ENCODE measurements around the gene WDR87. TPM values are rescaled to one million over a fixed set of nuclear protein-coding genes. Genes with fewer than 3 reads are reported as not detected.
"Not testable (repeated sequence)": the region's sequence is repeated elsewhere in the genome, so short reads cannot be mapped to it uniquely, and the experiment has no call there.

WDR87 gene
- total RNA-seq, 1 donor from 2014 or later: not detected

DNA sequence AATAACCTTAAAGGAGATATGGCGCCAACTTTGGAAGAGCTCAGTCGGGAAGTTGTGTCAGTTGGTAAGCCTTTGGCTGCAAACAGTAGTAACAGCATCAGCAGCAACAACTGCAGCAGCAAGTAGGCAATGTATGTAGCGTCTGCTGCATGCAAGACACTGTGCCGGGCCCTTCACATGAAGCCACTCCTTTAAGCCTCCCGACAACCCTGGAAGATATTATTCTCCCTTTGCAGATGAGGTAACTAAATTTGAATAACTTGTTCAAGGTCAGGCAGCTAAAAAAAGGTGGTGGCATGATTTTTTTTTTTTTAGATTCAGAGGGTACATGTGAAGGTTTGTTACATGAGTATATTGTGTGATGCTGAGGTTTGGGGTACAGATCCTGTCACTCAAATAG lies 20.3 kb upstream of the WDR87 start:
- no peak for DNase-seq
- peaks cover 3% of the 10 kb centered on the region for H3K27me3 Mint-ChIP-seq (ENCODE audit: unreplicated experiment)
- H3K4me3 Mint-ChIP-seq (ENCODE audit: unreplicated experiment): no peak overlapping the region
- TF ChIP-seq, protein P1, sequence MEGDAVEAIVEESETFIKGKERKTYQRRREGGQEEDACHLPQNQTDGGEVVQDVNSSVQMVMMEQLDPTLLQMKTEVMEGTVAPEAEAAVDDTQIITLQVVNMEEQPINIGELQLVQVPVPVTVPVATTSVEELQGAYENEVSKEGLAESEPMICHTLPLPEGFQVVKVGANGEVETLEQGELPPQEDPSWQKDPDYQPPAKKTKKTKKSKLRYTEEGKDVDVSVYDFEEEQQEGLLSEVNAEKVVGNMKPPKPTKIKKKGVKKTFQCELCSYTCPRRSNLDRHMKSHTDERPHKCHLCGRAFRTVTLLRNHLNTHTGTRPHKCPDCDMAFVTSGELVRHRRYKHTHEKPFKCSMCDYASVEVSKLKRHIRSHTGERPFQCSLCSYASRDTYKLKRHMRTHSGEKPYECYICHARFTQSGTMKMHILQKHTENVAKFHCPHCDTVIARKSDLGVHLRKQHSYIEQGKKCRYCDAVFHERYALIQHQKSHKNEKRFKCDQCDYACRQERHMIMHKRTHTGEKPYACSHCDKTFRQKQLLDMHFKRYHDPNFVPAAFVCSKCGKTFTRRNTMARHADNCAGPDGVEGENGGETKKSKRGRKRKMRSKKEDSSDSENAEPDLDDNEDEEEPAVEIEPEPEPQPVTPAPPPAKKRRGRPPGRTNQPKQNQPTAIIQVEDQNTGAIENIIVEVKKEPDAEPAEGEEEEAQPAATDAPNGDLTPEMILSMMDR (IDR thresholded peaks at IDR 0.05; ENCODE audit: partially characterized antibody, unreplicated experiment): no peak
- no peaks in the 10 kb centered on the region for H3K36me3 Mint-ChIP-seq (ENCODE audit: unreplicated experiment)
- no peak overlapping the region for H3K27ac Mint-ChIP-seq (ENCODE audit: unreplicated experiment)
- peaks cover 3% of the 10 kb centered on the region for H3K9me3 Mint-ChIP-seq (ENCODE audit: unreplicated experiment)
- H3K4me1 Mint-ChIP-seq (ENCODE audit: low read depth, unreplicated experiment): peaks cover 20% of the 10 kb centered on the region

DNA sequence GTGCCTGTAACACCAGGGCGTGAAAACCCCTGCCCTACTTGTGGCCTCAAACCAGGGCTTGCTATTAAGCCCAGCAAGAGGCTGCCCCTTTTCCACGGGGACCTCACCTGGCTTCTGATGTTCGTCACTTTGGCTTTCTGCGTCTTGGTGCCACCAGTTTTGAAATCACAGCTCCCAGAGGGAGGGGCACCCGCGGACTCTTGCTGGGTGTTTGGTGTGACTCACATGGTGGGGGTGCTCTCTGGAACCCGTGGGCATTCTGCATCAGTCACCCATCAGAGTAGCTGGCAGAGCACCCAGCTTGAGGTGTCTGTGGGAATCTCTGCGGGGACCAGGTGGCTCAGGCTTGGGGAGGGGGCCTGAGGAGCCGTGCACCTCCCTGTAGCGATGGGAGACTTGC lies 19.9 kb upstream of the WDR87 start:
- peaks cover 3% of the 10 kb centered on the region for H3K9me3 Mint-ChIP-seq (ENCODE audit: unreplicated experiment)
- H3K27me3 Mint-ChIP-seq (ENCODE audit: unreplicated experiment): peaks cover 3% of the 10 kb centered on the region
- H3K27ac Mint-ChIP-seq (ENCODE audit: unreplicated experiment): no peak overlapping the region
- TF ChIP-seq, protein P1 (IDR thresholded peaks at IDR 0.05; ENCODE audit: partially characterized antibody, unreplicated experiment): no peak
- no peak overlapping the region for H3K4me3 Mint-ChIP-seq (ENCODE audit: unreplicated experiment)
- DNase-seq: no peak
- no peaks in the 10 kb centered on the region for H3K36me3 Mint-ChIP-seq (ENCODE audit: unreplicated experiment)
- peaks cover 20% of the 10 kb centered on the region for H3K4me1 Mint-ChIP-seq (ENCODE audit: low read depth, unreplicated experiment)

DNA sequence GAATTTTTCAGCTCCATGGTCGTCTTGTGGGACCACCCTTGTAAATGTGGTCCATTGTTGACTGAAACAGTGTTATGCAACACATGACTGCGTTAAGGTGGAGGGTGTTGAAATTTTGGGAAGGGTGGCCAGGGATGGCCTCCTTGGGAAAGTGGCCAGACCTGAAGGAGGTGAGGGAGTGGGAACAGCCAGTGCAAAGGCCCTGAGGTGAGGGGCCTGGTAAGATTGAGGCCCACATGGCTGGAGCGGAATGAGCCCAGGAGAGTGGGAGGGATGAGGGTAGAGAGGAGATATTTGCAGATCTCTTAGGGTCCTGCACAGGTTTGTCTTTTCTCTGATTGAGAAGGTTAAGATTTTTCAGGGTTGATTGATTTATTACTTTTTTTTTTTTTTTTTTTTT lies 18.8 kb upstream of the WDR87 start:
- DNase-seq: no peak
- H3K27ac Mint-ChIP-seq (ENCODE audit: unreplicated experiment): peak overlapping the region; percentile 16
- H3K4me3 Mint-ChIP-seq (ENCODE audit: unreplicated experiment): no peak overlapping the region
- peaks cover 3% of the 10 kb centered on the region for H3K27me3 Mint-ChIP-seq (ENCODE audit: unreplicated experiment)
- peaks cover 3% of the 10 kb centered on the region for H3K9me3 Mint-ChIP-seq (ENCODE audit: unreplicated experiment)
- TF ChIP-seq, protein P1 (IDR thresholded peaks at IDR 0.05; ENCODE audit: partially characterized antibody, unreplicated experiment): no peak
- H3K36me3 Mint-ChIP-seq (ENCODE audit: unreplicated experiment): no peaks in the 10 kb centered on the region
- H3K4me1 Mint-ChIP-seq (ENCODE audit: low read depth, unreplicated experiment): peaks cover 21% of the 10 kb centered on the region

DNA sequence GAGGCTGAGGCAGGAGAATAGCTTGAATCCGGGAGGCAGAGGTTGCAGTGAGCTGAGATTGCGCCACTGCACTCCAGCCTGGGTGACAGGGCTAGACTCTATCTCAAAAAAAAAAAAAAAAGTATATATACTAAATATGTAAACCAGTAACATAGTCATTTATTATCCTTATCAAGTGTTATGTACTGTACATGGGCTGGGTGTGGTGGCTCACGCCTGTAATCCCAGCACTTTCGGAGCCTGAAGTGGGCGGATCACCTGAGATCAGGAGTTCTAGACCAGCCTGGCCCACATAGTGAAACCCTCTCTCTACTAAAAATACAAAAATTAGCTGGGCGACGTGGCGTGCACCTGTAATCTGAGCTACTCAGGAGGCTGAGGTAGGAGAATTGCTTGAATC lies 18.2 kb upstream of the WDR87 start:
- H3K36me3 Mint-ChIP-seq (ENCODE audit: unreplicated experiment); H3K27me3 Mint-ChIP-seq (ENCODE audit: unreplicated experiment); H3K27ac Mint-ChIP-seq (ENCODE audit: unreplicated experiment); DNase-seq; H3K4me3 Mint-ChIP-seq (ENCODE audit: unreplicated experiment); H3K9me3 Mint-ChIP-seq (ENCODE audit: unreplicated experiment): not testable (repeated sequence)
- H3K4me1 Mint-ChIP-seq (ENCODE audit: low read depth, unreplicated experiment): peaks cover 19% of the 10 kb centered on the region

DNA sequence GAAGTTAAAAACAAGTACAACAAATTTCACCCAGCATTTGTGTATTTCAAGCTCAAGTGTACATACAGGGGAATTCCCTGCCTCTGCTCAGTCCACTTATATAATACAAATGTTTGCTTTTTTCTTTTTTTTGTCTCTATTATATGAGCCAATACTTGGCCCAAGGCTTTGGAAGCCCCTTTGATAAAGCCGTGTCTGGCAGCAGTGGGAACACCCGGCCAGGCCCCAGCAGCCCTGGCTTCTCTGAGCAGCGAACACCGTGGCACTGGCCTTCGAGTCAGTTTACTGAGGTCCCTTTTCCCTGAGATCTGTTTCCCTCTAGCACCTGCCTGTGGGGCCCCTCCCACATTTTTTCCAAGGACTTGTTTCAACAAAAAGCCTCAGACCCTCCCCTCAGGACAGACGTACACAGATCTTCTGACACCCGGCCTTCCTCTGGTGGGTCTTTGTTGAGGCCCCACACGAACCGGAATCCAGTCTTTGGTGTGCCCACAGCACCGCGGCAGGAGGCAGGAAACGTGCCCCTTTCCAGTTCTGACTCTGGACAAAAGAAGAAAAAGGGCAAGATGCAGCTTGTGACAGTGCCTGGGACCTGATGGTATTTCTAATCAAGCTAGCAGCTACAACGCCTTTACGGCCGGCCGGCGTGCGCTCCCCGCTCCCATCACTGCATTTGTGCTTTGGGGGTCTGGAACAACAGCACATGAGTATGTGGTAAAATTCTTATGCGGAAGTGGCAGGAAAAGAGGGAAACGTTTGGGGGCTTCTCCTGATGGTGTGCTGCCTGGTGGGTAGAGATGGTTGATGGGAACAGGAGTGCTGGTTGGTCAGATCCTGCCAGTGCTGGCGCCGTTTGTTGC lies 14.4 kb upstream of the WDR87 start:
- TF ChIP-seq, protein P1 (IDR thresholded peaks at IDR 0.05; ENCODE audit: partially characterized antibody, unreplicated experiment): no peak
- H3K9me3 Mint-ChIP-seq (ENCODE audit: unreplicated experiment): peaks cover 3% of the 10 kb centered on the region
- DNase-seq: no peak
- no peak overlapping the region for H3K27ac Mint-ChIP-seq (ENCODE audit: unreplicated experiment)
- H3K27me3 Mint-ChIP-seq (ENCODE audit: unreplicated experiment): peaks cover 5% of the 10 kb centered on the region
- H3K4me3 Mint-ChIP-seq (ENCODE audit: unreplicated experiment): no peak overlapping the region
- H3K36me3 Mint-ChIP-seq (ENCODE audit: unreplicated experiment): no peaks in the 10 kb centered on the region
- H3K4me1 Mint-ChIP-seq (ENCODE audit: low read depth, unreplicated experiment): peaks cover 2% of the 10 kb centered on the region
